HG02678 (cell line): ENCODE results near the gene CDH15.

ENCODE experiments used
- ATAC-seq: cut with Tn5 transposase; IDR thresholded peaks from one replicate; pipeline ENCODE4 v1.9.1; 2021; ENCODE audit warnings: mild to moderate bottlenecking, moderate library complexity; ENCODE audit not compliant: unreplicated experiment

CDH15 gene

DNA sequence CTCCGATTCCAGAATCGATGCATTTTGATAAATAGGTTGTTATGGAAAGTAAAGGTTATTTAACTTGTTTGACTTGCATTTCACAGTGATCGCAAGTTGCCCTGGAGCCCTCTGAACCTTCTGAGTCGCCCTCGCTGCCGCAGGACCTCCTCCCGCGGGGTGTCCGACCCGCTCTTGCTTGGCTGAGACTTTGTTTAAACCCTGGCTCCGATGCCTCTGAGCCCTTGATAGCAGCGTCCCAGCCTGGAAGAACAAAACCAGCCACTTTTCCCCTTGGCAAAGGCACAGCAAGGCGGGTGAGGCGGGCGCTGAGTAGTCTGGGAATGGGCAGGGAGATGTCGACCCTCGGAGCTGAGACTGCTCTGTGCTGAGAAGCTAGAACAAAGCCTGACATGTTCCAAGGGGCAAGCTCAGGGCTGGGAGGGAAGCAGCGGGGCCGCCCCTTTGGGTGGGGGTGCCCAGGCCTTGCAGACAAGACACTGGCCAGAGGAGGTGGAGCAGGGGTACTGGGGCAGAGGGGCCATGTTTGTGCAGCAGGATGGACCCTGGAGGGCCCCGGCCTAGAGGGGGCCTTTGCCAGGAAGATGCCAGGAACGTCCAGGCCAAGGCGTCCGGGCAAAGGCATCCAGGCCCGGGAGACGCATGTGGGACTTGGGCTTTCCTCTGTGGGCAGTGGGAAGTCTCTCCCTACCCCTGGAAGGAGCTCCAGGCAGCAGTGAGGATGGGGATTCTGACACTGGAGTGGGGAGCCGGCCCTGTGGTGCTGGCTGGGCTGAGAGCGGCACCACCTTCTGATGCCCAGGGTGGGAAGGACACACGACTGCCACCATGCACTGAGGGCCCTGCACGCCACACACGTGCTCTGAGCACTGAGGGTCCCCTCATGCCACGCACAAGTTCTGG lies 30.3 kb upstream of the CDH15 start:
- ATAC-seq = no peak

DNA sequence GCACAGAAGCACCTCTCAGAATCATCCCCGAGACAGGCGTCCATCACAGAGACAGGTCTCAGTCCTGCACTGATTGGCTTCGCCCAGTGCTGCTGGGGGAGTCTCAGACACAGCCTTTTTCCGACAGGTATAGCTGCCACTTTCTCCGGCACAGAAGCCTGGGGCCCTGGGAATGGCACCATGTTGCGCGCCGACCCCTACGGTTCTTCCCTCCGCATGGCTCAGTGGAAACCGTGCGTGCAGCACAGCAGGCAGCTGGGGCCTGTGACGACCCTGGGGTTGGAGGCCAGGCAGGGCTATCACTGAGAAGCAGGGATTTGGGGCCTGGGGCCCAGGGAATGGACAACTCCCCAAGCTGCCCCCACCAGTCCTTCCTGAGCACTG lies 29.7 kb upstream of the CDH15 start:
- no peak for ATAC-seq

DNA sequence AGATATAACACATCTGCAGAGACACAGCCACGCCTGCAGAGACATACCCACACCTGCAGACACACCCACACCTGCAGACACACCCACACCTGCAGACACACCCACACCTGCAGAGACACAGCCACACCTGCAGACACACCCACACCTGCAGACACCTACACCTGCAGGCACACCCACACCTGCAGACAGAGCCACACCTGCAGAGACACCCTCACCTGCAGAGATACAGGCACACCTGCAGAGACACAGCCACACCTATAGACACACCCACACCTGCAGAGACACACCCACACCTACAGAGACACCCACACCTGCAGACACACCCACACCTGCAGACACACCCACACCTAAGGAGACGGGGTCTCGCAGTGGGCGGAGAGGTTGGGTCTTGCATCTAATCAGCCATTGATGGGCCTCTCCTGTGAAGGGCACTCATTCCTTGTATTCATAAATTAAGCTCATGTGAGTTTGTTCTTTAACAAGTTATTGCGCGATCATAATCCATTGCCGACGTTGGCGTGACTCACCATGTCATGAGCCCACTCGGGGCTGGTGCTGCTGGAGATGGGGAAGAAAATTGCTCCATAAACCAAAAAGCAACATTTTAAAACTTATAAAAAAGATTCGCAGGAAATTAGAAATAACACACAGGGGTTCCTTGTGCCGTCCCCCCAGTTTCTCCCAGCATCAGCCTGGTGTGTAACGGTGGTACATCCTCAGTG lies 28.9 kb upstream of the CDH15 start:
- no peak for ATAC-seq

DNA sequence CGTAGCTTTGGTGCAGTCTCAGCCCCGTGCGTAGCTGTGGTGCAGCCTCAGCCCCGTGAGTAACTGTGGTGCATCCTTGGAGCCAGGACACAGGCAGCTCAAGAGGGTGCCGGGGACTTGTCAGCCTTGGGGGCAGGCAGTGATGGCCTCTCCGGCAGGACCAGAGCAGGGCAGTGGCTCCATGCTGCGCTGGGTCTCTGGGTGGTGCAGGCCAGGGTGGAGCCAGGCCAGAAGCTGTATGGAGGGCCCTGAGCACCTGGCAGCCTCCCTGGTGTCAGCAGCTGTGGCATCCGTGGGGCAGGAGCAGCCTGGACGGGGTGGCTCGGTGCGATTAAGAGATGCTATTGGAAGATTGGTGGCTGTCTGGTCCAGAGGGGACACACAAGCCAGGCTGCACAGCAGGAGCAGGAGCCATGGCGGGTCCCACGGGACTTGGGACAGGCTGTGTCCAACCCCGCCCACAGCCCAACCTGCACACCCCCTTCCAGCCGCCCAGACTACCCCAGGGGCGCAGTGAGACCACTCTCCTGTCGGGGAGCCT lies 28.3 kb upstream of the CDH15 start:
- ATAC-seq = no peak

DNA sequence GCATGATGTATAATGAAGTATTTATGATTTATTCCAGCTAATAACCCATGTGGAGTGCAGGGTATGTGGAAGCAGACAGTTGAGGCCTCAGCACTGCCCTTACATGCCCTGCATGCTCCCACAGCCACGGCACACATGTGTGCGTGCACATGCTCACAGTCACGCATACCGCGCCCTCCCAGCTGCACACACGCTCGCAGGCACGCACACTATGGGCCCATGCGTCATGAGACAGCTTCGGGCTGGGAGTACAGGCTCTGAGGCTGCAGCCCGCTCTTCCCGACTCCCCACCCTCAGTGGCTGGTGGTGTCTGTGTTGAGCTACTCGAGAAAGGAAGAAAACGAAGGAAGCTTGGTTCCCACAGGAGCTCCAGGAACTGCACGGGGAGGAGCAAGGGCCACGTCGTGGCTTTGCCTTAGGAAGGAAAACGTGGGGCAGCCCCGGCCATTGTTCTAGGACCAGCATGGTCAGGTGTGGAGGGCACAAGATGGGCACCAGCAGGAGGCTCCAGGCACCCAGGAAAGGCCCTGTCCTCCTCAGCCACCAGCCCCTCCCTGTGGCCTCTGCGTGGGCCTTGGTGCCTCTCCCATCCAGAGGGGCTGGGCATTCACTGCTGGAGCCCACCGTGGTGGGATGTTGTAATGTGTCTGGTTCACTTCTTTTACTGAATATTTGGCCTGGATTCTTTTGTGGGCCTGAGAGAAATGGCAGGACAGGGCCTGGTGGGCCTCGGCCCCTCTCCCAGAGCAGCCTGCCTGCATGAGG lies 27.5 kb upstream of the CDH15 start:
- no peak for ATAC-seq

DNA sequence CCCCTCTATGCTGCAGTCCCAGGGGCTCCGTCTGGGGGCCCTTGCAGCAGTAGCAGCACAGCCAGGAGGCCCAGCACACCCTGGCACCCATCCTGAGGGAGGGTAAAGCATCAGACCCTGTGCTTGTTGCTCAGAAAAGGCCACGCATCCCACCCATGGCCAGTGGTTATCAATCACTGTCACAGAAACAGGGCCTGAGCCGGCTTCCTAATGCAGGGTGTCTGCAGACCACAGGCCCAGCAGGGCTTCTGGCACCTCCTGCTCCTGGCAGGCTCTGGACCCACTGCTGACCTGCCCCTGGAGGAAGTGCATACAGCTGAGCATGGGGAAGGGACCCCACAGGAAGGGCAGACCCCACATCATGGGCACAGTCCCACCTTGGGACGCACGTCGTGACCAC lies 26.9 kb upstream of the CDH15 start:
- ATAC-seq = no peak

DNA sequence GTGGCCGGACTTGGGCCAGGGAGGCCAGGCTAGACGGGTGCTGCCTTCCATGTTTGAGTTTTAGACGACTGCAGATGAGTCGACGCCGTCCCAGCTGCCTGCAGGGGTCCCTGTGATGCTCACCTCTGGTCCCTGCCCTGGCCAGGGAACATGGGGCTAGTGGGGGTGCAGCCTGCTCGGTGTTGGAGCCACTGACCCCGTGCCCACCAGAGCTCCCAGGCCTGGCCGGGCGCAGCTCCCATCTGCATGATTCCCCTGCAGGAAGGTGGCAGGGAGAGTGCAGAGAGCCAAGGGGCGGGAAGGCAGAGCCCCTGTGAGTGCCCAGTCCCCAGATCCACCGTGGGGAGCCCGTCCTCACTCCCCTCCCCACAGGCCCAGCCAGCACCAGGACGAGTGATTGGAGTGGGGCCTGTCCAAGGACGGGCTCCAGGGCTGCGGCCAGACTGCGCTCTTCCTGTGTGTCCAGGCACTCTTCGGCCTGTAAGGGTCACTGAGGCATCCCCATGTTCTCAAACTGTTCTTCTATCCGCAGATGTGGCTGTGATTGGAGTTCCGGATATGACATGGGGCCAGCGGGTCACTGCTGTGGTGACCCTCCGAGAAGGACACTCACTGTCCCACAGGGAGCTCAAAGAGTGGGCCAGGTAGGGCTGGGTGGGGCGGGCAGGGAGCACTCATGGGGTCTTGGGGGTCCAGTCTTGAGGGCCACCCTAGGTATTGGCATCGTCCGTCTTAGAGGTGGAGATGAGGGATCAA lies 26.0 kb upstream of the CDH15 start:
- no peak for ATAC-seq

DNA sequence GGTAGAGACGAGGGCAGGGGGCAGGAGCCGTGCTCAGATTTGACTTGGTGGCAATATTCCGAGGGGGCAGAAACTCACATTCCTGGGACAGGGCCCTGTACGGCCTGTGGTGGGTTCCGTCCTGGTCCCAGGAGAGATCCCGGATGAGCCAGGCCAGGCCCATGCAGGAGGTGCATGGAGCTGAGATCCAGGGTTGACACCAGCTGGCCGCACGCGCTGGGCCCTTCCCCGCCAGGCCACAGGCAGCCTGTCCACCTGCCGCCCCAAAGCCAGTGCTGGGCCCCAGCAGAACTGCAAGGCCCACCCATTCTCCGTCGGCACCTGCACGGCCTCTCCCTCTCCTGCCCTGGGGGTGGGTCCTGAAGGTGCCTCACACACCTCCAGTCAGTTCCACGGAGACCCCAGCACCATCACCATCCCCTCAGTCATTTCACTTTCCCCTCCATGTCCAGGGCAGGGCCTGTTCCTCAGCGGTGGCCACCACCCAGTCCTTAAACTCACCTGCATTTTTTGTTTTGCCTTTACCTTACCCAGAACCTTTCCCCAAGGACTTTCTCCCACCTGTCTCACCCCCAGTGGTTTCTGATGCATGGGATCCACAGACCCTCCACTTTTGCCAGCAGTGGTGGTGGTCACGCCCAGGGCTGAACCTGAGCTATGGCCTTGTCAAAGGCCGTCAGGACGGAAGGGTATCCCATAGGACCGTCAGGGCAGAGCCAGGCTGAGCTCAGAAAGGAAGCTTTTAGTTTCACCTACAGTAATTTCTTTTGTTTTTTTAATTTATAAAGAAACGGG lies 25.1 kb upstream of the CDH15 start:
- ATAC-seq = no peak

DNA sequence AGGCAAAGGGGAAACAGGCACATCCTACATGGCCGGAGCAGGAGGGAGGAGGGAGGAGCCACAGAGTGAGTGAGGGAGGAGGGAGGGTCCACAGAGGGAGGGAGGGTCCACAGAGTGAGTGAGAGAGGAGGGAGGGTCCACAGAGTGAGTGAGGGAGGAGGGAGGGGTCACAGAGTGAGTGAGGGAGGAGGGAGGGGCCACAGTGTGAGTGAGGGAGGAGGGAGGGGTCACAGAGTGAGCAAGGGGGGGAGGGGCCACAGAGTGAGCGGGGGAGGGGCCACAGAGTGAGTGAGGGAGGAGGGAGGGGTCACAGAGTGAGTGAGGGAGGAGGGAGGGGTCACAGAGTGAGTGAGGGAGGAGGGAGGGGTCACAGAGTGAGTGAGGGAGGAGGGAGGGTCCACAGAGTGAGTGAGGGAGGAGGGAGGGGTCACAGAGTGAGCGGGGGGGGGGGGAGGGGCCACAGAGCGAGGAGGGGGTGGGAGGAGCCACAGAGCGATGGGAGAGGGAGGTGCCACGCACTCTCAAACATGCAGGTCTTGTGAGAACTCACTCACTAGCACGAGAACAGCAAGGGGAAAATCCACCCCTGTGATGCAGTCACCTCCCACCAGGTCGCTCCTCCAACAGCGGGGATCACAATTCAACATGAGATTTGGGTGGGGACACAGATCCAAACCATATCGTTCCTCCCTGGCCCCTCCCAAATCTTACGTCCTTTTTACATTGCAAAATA lies 24.3 kb upstream of the CDH15 start:
- no peak for ATAC-seq

DNA sequence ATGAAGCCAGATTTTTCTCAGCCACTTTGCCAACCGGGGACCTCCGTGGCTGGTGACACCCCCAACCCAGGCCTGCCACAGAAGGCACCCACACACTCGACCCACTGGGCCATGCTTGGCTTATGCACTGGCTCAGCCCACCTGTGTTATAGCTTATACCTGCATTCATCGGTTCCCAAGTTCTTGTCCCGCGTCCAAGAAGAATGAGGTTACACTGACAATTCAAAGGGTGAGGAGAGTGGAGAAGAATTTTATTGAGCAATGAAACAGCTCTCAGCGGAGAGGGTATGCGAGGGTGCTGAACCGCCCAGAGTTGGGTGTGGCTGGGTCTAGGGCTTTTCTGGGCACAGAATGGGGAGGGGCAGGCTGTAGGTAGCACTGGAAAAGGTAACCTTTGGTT lies 22.2 kb upstream of the CDH15 start:
- no peak for ATAC-seq

DNA sequence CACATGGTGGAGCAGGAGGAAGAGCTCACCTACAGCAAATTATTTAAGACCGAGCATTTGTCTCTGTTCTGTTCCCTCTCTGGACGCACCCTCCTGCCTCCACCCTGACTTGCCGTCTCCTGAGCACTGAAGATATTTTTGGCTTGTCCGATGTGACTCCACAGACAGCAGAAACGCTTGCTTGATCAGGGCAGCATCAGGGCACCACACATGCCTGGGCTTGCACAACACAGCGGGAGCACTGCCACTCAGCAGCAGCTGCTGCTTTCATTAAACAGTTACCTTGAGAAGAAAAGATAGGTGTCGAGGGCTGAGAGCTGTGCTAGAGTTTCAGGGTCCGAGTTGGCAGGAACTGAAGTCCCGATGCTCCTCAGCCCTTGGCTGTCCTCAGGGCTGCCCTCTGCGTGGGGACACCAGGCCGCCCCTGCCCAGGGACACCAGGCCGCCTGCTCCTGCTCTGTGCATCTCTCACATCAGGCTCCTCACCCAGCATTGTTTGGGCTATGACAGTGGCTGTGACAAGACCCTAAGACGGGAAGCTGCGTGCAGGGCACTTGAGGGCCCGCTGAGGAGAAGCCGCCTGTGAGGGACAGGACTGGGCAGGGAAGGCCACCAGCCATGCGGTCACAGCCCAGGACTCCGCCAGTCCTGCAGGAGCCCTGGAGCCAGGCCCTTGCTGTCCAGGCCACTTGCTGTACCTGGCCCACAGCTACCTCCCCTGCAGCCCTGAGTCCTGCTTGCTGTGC lies 21.3 kb upstream of the CDH15 start:
- no peak for ATAC-seq

DNA sequence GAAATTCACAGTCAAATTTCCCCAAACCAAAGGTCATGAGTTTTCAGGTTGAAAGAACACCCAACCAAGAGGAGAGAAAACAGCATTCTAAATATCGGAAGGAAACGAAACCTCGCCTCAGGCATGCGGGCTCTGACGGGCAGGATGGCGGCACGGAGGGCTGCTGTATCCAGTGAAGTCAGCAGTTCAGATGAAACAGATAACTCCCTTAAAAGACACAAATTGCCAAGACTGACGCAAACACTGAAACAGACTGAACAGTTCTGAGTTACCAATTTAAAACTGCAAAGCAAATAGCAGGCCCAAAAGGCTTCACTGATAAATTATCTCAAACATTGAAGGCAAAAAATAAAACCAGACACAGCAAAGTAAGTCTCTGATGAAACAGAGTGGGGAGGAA lies 20.6 kb upstream of the CDH15 start:
- no peak for ATAC-seq

DNA sequence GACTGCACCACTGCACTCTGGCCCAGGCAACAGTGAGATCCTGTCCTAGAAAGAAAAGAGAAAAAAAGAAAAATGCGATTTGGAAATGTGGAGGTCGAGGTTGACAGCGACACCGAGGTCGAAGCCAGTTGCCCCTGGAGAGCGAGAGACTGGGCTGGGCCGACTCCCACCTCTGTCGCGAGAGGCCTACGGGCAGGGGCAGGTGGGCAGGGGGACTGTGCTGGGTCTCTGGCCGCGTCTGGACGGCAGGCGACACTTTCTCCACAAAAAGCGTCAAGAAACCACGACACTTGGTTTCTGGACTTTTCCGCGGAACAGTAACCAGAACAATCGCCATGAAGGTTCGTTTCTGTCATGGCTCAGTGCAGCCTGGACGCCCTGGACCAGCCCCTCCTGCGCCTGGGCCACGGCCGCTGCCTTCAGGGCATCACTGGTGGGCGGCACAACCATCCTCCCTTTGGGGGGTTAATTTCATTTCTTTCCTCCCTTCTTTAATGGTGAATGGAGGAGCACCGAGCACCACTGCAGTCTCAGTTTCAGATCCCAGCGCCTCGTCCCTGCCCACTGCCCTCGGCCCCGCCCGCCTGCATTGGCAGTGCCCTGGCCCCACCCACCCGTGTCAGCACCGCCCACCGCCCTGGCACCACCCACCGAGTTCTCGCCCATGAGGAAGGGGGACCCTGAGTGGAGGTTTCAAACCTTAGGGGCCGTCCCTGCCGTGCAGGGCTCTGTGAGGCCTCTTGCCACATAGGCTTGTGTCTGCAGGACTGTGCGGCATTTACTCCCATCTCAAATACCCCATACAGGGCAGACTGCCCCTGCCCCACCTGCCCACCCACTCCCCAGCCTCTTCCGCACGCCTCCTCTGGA lies 18.5 kb upstream of the CDH15 start:
- ATAC-seq = no peak

DNA sequence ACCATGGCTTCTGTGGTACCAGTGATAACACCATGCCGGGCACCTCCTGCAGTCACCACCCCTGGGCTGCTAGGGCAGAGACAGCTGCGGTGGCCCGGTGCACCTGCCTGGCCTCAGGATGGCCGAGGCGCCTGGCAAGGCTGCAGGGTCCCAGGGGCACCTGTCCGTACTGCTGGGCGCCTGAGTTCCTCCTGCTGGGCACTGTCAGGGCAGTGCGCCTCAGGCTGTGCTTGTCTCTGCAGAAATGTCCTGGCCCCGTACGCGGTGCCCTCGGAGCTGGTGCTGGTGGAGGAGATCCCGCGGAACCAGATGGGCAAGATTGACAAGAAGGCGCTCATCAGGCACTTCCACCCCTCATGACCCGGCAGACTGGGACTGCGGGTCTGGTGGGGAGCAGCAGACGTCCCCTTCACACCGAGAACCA lies 17.7 kb upstream of the CDH15 start:
- no peak for ATAC-seq

DNA sequence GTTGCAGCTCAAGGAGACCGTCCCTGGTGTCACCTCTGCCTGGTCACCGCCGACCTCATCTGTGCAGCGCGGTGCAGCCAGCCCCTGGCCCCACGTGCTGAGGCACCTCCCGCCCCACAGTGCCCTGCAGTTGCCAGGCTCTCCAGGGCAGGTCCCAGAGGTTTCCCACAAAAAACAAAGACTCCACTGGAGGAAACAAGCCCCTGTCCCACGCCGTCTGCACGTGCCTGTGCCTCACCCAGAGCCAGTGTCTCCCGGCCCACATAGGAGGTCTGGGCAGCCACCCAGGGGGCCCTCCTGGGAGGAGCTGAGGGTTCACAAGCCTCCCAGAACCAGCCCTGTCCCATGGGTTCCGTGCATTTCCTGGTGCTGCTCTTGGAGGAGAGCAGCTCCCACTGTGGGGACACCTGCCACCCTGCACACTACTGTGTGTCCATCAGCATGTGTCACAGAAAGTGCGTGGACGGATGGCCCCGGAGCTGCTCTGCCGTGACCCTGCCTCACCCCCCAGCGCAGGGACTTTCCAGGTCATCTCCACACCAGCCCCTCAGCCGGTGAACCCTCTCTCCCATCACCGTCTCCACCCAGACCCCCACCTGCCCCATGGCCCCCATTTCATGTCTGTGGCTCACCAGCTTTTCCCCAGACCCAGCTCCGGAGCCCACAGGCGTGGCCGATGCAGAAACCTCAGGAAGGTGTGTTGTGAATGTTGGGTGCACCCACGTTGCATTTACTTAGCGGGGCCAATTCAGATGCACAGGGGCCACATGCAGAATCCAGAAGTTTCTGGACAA lies 17.0 kb upstream of the CDH15 start:
- no peak for ATAC-seq

DNA sequence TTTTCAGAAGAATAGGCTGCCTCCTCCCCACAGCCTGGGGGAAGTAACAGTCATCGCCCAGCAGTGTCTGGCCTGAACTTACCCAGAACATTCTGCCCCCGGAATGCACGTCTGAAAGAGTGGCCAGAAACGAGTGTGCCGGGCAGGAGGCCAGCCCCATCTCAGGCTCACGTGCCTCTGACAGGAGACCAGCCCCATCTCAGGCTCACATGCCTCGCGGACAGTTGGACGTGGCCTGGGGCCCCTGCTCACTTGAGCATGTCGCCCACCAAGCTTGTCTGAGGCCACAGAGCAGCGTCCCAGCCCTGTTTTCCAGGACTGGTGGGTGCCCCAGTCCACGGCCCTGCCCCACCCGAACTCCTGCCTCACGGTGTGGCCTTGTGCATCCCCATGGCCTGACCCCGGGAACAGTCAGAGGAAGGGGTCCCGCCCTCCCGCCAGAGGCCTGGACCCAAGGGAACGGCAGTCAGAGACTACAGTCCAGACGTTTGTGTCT lies 16.3 kb upstream of the CDH15 start:
- no peak for ATAC-seq
